ENCODE data around the gene TTC7B. TPM values are rescaled to one million over a fixed set of nuclear protein-coding genes. Genes with fewer than 3 reads are reported as not detected.

TTC7B gene
- polyA plus RNA-seq, 3 donors: 36.7 to 47.2 (median 42.3) TPM

GRCh38 chr14:90491911-90492531, 324.2 kb downstream of the TTC7B start:
- no peak for DNase-seq

DNA sequence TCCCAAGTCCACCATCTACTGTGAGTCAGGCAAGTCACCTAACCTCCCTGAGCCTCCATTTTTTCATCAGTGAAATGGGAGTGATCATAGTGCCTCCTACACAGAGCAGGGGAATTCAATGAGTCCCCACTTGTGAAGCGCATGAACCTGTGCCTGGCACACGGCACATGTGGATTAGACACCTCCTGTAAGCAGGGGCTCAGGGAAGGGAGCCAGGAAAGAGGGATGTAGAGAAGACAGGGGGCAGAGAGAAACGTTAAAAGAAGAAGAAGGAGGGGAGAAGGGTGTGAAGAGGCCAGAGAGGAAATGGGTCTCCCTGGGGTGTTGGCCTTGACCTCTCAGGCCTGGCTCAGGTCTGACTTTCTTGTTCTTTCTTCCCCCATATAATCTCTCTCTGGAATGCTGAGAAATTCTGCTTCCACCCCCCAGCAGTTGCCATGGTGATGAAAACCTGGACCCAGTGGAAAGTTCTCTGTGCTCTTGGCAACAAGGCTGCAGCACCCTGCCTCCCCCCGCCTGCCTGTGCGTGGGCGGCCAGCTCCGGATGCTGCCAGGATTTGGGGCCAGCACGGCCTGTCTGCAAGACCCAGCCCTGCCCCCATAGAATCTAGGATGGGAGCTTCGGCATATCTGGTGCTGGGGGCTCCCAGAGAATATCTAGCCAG, 324.9 kb downstream of the TTC7B start:
- no peak for DNase-seq

- DNase-seq: no peak
Measured at GRCh38 chr14:90490720-90491050, 325.5 kb downstream of the TTC7B start.

- no peak for DNase-seq
Measured at GRCh38 chr14:90489916-90490719, 326.1 kb downstream of the TTC7B start.

DNA sequence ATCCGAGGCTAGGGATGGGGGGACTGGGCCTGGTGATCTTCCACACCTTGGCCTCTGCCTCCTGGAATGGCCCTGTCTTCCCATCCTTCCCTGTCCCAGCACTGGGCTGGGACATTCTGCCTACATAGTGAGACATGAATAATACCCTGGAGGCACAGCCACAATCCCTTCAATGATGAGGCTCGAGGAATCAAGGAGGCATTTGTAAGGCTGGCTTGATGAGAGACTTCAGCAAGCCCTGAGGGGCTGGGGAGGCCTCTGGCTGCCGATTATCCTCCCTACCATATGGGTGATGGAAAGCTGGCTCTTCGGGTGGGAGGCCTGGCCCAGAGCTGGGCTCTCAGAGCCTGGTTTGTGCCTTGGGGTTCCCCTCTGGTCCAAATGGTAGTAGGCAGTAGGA, 326.9 kb downstream of the TTC7B start:
- no peak for DNase-seq

- no peak for DNase-seq
Measured at GRCh38 chr14:90488256-90488655, 328.0 kb downstream of the TTC7B start.

- DNase-seq: no peak
Measured at GRCh38 chr14:90487462-90487861, 328.8 kb downstream of the TTC7B start.

GRCh38 chr14:90487031-90487430, 329.2 kb downstream of the TTC7B start:
- no peak for DNase-seq

DNA sequence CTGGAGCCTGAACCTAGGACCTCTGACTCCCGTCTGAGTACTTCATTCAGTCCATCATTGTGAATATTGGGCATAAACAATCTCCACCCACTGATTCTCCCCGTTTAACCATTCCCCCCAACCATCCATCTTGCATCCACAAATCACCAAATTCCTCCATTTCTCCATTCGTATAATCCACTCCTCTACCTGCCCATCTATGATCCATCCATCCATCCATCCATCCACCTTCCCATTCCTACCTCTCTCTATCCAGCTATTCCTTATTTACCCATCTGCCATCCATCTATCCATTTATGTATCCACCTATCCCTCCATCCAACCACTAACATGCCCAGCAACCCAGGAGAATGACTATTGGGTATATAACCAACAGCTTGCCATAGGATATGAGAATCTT, 331.9 kb downstream of the TTC7B start:
- DNase-seq: no peak

- DNase-seq: no peak
Measured at GRCh38 chr14:90483571-90483974, 332.7 kb downstream of the TTC7B start.

GRCh38 chr14:90483117-90483516, 333.1 kb downstream of the TTC7B start:
- no peak for DNase-seq

GRCh38 chr14:90475298-90475697, 340.9 kb downstream of the TTC7B start:
- DNase-seq: no peak

Other genes with a start within 250 kb of the TTC7B start
- 1 to 10 TPM; 6.7 to 7.8 (median 7.7) TPM for gene RPS6KA5, start 244.2 kb upstream of the TTC7B start, polyA plus RNA-seq (ENCODE audit: insufficient read length in 3 of 3)